Omental fat pad (tissue), 4 donors: ENCODE measurements around the gene MPV17L2. TPM values are rescaled to one million over a fixed set of nuclear protein-coding genes. Genes with fewer than 3 reads are reported as not detected.
"Not testable (repeated sequence)": the region's sequence is repeated elsewhere in the genome, so short reads cannot be mapped to it uniquely, and the experiment has no call there.

Source experiments
- ATAC-seq: fragments of 150-250 bp; one replicate; pipeline ENCODE4 v1.9.1; 2016; ENCODE audit warnings: mild to moderate bottlenecking, moderate library complexity; ENCODE audit not compliant: low FRiP score
- DNase-seq: peaks from one replicate; pipeline ENCODE4 v3.0.0-alpha.2; 2019; ENCODE audit warnings: low spot score
- total RNA-seq, 4 donors: library from RNA; depleted of rRNA; stranded (reverse); fragments of >200 nt; gene quantifications; one replicate each; pipeline ENCODE4 v1.1.0, GENCODE V29; 2016
- TF ChIP-seq, protein P1 (sequence below), 3 donors: fragments of 450-650 bp; IDR thresholded peaks; one replicate each; pipeline ENCODE4 v1.5.1; 2016 to 2017; ENCODE audit warnings: antibody characterized with exemption in 3 of 3, mild to moderate bottlenecking in 3 of 3, moderate library complexity in 2 of 3

The MPV17L2 gene
- total RNA-seq, 4 donors from 2014 or later = 19.6 to 29.7 (median 22.5) TPM

DNA sequence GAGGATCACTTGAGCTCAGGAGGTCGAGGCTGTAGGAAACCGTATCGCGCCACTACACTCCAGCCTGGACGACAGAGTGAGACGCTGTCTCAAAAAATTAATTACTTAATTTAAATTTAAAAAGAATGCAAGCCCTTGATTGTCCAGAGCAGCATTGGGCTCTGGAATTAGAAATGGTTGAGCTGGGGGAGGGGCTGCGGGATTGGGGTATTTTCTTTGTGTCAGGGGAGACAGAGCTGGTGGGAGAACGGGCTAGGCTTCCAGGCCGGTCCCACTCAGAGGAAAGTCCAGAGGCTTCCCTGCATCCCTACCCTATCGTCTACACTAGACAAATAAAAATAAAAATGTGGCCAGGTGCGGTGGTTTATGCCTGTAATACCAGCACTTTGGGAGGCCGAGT, 13.0 kb downstream of the MPV17L2 start:
- no peak for DNase-seq
- TF ChIP-seq, protein P1, sequence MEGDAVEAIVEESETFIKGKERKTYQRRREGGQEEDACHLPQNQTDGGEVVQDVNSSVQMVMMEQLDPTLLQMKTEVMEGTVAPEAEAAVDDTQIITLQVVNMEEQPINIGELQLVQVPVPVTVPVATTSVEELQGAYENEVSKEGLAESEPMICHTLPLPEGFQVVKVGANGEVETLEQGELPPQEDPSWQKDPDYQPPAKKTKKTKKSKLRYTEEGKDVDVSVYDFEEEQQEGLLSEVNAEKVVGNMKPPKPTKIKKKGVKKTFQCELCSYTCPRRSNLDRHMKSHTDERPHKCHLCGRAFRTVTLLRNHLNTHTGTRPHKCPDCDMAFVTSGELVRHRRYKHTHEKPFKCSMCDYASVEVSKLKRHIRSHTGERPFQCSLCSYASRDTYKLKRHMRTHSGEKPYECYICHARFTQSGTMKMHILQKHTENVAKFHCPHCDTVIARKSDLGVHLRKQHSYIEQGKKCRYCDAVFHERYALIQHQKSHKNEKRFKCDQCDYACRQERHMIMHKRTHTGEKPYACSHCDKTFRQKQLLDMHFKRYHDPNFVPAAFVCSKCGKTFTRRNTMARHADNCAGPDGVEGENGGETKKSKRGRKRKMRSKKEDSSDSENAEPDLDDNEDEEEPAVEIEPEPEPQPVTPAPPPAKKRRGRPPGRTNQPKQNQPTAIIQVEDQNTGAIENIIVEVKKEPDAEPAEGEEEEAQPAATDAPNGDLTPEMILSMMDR (IDR thresholded peaks at IDR 0.05) = no peak
- no peak for ATAC-seq

GRCh38 chr19:18208098-18208951, 15.3 kb downstream of the MPV17L2 start:
- TF ChIP-seq, protein P1 (IDR thresholded peaks at IDR 0.05) = peak in 1 of 3 donors; percentile 5
- DNase-seq (peak; percentile 37), ATAC-seq (no peak)

- not testable (repeated sequence) for DNase-seq, ATAC-seq
Observed at GRCh38 chr19:18209912-18210311, 16.9 kb downstream of the MPV17L2 start.

DNA sequence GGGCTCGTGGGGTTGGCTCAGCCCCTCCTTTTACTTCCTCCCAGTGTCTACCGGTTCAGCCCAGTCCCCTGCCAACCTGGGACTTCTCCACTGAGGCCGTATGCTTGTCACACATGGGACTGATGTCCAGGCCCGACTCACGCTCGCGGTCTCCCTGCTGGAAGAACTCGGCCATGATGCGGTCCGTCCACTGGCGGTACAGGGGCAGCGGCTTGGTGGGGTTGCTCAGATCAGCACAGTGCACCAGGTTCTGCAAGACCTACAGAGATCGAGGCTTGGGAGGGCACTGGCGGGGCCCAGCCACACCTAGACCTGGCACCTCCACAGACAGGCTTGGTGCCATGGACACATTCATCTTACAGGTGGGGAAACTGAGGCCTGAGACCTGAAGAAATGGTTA, 18.7 kb downstream of the MPV17L2 start:
- no peak for ATAC-seq
- TF ChIP-seq, protein P1 (IDR thresholded peaks at IDR 0.05) = no peak
- DNase-seq = no peak

DNA sequence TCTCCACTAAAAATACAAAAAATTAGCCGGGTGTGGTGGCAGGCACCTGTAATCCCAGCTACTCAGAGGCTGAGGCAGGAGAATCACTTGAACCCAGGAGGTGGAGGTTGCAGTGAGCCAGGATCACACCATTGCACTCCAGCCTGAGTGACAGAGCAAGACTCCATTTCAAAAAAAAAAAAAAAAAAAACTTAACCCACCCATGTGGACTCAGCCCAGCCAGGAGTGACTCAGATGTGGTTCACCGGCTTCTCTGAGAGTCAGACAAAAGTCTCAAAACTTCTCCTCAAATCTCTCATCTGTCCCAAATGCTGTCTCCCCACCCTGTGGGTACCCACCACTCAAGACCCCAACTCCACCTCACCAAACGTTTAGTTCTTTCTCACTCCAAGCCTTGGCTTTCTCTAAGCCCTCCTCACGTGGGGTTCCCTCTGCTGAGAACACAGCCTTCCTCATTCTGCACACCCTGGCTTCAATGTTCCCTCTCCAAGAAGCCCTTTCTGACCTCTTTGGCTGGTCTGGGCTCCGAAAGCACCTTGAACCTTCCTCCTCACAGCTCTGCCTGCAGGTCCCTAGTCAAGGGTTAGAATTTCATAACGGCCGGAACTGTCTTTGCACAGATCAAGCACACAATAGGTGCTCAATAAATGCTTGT, 21.9 kb downstream of the MPV17L2 start:
- TF ChIP-seq, protein P1 (IDR thresholded peaks at IDR 0.05) = no peak
- DNase-seq = no peak
- no peak for ATAC-seq

DNA sequence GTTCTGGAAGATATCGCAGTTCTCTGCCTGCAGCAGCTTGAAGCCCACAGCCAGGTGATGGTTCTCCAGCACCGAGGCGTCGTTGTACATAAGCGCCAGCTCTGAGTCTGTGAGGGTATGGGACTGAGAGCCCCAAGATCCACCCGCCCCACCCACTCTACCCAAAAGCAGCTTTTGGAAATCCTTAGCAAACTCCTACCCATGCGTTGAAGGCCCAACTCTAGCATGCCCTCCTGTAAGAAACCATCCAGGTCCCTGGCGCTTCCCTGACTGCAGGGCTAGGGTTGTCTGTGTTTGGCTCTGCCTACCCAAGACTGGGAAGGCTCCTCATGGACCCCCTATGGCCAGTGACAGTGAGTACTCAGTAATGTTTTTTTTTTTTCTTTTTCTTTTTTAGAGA, 23.8 kb downstream of the MPV17L2 start:
- ATAC-seq = no peak
- DNase-seq = no peak
- TF ChIP-seq, protein P1 (IDR thresholded peaks at IDR 0.05) = no peak

GRCh38 chr19:18218159-18218558, 25.1 kb downstream of the MPV17L2 start:
- TF ChIP-seq, protein P1 (IDR thresholded peaks at IDR 0.05) = no peak
- DNase-seq (no peak), ATAC-seq (no peak)
